GM12878 (cell line): Measurements from ENCODE around the gene ACACA. TPM values are rescaled to one million over a fixed set of nuclear protein-coding genes. Genes with fewer than 3 reads are reported as not detected.
"Not testable (repeated sequence)": the region's sequence is repeated elsewhere in the genome, so short reads cannot be mapped to it uniquely, and the experiment has no call there.

Experiments used
- ATAC-seq: fragments of 200-7000 bp; cut with Tn5 transposase; 3 replicates; pipeline ENCODE4 v1.9.1; 2020; ENCODE audit warnings: mild to moderate bottlenecking, moderate library complexity
- BruUV-seq: library from RNA; stranded (reverse); fragments of 400-500 nt; replicated peaks from 2 replicates; lab custom pipeline; 2021; lab: Mats Ljungman, UMichigan
- CTCF ChIA-PET: fragments of 300-600 bp; sonication (Branson Sonifier 250); formaldehyde crosslinking; extraction: SDS; loops from one replicate; lab custom pipeline; 2021; ENCODE audit warnings: inconsistent platforms; lab: Yijun Ruan, JAX
- POLR2A ChIA-PET: fragments of 350-600 bp; formaldehyde crosslinking; extraction: SDS; loops from one replicate; lab custom pipeline; 2021; ENCODE audit warnings: inconsistent platforms; lab: Charles Lee
- RAD21 ChIA-PET: fragments of 300-600 bp; sonication (Branson Sonifier 250); formaldehyde crosslinking; loops from one replicate; lab custom pipeline; 2023; ENCODE audit warnings: antibody characterized with exemption; ENCODE audit not compliant: unreplicated experiment; lab: Charles Lee
- SMC1A ChIA-PET: fragments of 300-600 bp; sonication (Branson Sonifier 250); formaldehyde crosslinking; loops from one replicate; lab custom pipeline; 2023; ENCODE audit not compliant: unreplicated experiment, uncharacterized antibody; lab: Charles Lee
- DNase-seq: peaks from one replicate; pipeline ENCODE4 v3.0.0-alpha.2; 2011; ENCODE audit warnings: low read depth, low spot score
- FAIRE-seq: peaks from 3 replicates; lab custom pipeline; 2011; peaks lifted over from hg19 to GRCh38; lab: Jason Lieb, UNC
- H2AFZ ChIP-seq: 2 replicates; pipeline ENCODE4 v1.6.0; 2011; ENCODE audit warnings: low read depth, low read length, control low read depth; ENCODE audit not compliant: control insufficient read depth
- H3K27ac ChIP-seq: 2 replicates; pipeline ENCODE4 v1.5.1; 2011; ENCODE audit warnings: control low read depth; ENCODE audit not compliant: control insufficient read depth, insufficient read depth
- H3K27me3 ChIP-seq, 2 experiments: replicated peaks in 1 of 2; 2 replicates each; pipeline versions ENCODE4 v1.6.0 to v1.6.1; 2011; ENCODE audit warnings: low read length in 1 of 2; ENCODE audit not compliant: control insufficient read depth in 2 of 2, insufficient read depth in 2 of 2
- H3K36me3 ChIP-seq, 2 experiments: 2 replicates each; pipeline ENCODE4 v1.5.1; 2011; ENCODE audit warnings: low read length in 1 of 2; ENCODE audit not compliant: control insufficient read depth in 2 of 2, insufficient read depth in 2 of 2
- H3K4me1 ChIP-seq: 2 replicates; pipeline ENCODE4 v1.6.1; 2011; ENCODE audit warnings: mild to moderate bottlenecking, low read length, moderate library complexity, mixed read lengths; ENCODE audit not compliant: control insufficient read depth, insufficient read depth
- H3K4me2 ChIP-seq: 2 replicates; pipeline ENCODE4 v1.6.0; 2011; ENCODE audit warnings: control low read depth; ENCODE audit not compliant: control insufficient read depth, insufficient read depth
- H3K4me3 ChIP-seq: fragments of 200-600 bp; sonication (generic); 2 replicates; pipeline ENCODE4 v1.5.1; 2016
- H3K79me2 ChIP-seq: 2 replicates; pipeline ENCODE4 v1.6.0; 2011; ENCODE audit warnings: low read length; ENCODE audit not compliant: control insufficient read depth, insufficient read depth
- H3K9ac ChIP-seq: 2 replicates; pipeline ENCODE4 v1.8.0; 2011; ENCODE audit warnings: low read length, control low read depth, mixed read lengths; ENCODE audit not compliant: control insufficient read depth, insufficient read depth
- H3K9me3 ChIP-seq: replicated peaks from 3 replicates; pipeline ENCODE4 v1.5.1; 2011; ENCODE audit warnings: mild to moderate bottlenecking, low read length; ENCODE audit not compliant: control insufficient read depth, insufficient read depth
- H4K20me1 ChIP-seq: 2 replicates; pipeline ENCODE4 v1.6.0; 2011; ENCODE audit not compliant: control insufficient read depth, insufficient read depth
- EP300 ChIP-seq, 2 experiments: fragments of 150-350 bp in 1 of 2; IDR thresholded peaks; 2 replicates each; pipeline ENCODE4 v1.6.1; 2011 to 2012; ENCODE audit warnings: low read depth in 2 of 2, low read length in 2 of 2, borderline replicate concordance in 1 of 2, improper control_type of control experiment in 1 of 2, inconsistent platforms in 1 of 2; ENCODE audit not compliant: control insufficient read depth in 1 of 2
- HDGF ChIP-seq: fragments of 450-650 bp; IDR thresholded peaks from 2 replicates; pipeline ENCODE4 v1.6.1; 2016; ENCODE audit warnings: antibody characterized with exemption
- IKZF1 ChIP-seq: fragments of 450-650 bp; conservative IDR thresholded peaks from 2 replicates; pipeline ENCODE4 v1.6.1; 2017; ENCODE audit warnings: antibody characterized with exemption, mild to moderate bottlenecking
- IKZF2 ChIP-seq, 2 experiments: fragments of 450-650 bp; IDR thresholded peaks; 2 replicates each; pipeline ENCODE4 v1.6.1; 2017; ENCODE audit warnings: mild to moderate bottlenecking in 2 of 2, moderate library complexity in 2 of 2
- JUNB ChIP-seq: IDR thresholded peaks from 2 replicates; pipeline ENCODE4 v1.6.1; 2016; ENCODE audit warnings: antibody characterized with exemption, mild to moderate bottlenecking
- MEF2B ChIP-seq: fragments of 450-650 bp; IDR thresholded peaks from 2 replicates; pipeline ENCODE4 v1.6.1; 2018; ENCODE audit warnings: mild to moderate bottlenecking, moderate library complexity; ENCODE audit not compliant: partially characterized antibody, poor library complexity, severe bottlenecking
- MTA2 ChIP-seq: fragments of 450-650 bp; IDR thresholded peaks from 2 replicates; pipeline ENCODE4 v1.6.1; 2016; ENCODE audit warnings: low read depth, mild to moderate bottlenecking, moderate library complexity
- NBN ChIP-seq: fragments of 450-650 bp; IDR thresholded peaks from 2 replicates; pipeline ENCODE4 v1.6.1; 2016
- NFIC ChIP-seq: IDR thresholded peaks from 2 replicates; pipeline ENCODE4 v1.6.1; 2012; ENCODE audit warnings: low read depth, mild to moderate bottlenecking, inconsistent platforms, low read length, moderate library complexity
- SPI1 ChIP-seq: IDR thresholded peaks from 2 replicates; pipeline ENCODE4 v1.6.1; 2011; ENCODE audit warnings: low read depth, mild to moderate bottlenecking, low read length, moderate library complexity, borderline replicate concordance; ENCODE audit not compliant: insufficient read depth
- ZNF217 ChIP-seq: fragments of 450-650 bp; IDR thresholded peaks from 2 replicates; pipeline ENCODE4 v1.6.1; 2017; ENCODE audit warnings: antibody characterized with exemption, mild to moderate bottlenecking
- ZNF384 ChIP-seq: IDR thresholded peaks from 2 replicates; pipeline ENCODE4 v1.6.1; 2012; ENCODE audit warnings: low read depth, mild to moderate bottlenecking, low read length, improper control_type of control experiment, borderline replicate concordance
- WGBS: methylation state at CpG from one replicate; pipeline ENCODE4 v1.1.6; 2016; ENCODE audit warnings: low lambda C conversion rate; ENCODE audit not compliant: insufficient replicate concordance, insufficient coverage; ENCODE audit errors: missing lambda C conversion rate; 5-methylcytosine and 5-hydroxymethylcytosine counted together
- in situ Hi-C: fragments of 300-500 bp; cut with MboI; formaldehyde crosslinking; loops from 9 replicates; pipeline ENCODE4 v1.14.3; 2018; ENCODE audit warnings: mixed read lengths
- intact Hi-C: fragments of 100-400 bp; cut with micrococcal nuclease; formaldehyde crosslinking; loops from one replicate; pipeline ENCODE4 v1.14.2; 2022; ENCODE audit not compliant: unreplicated experiment
- polyA plus RNA-seq, 11 experiments: library from polyadenylated mRNA; depleted of rRNA in 4 of 11; unstranded in 6 of 11; stranded (reverse) in 5 of 11; fragments of >200 nt; fragmentation: Nextera tagmentation in 4 of 11; fragmentation: Illumina TruSeq in 1 of 11; extraction: Ambion mirVana in 4 of 11; extraction: Trizol in 1 of 11; gene quantifications; 1 replicate in 1 of 11; 2 replicates in 10 of 11; pipeline versions ENCODE4 v1.2.1 to v1.2.3, GENCODE V29; 2011 to 2016; ENCODE audit warnings: inconsistent platforms in 2 of 11, missing spikeins in 2 of 11, low read depth in 1 of 11
- total RNA-seq, 4 experiments: library from RNA; depleted of rRNA in 3 of 4; stranded (reverse); fragments of >200 nt in 3 of 4; fragmentation: Illumina TruSeq in 1 of 4; extraction: Trizol in 1 of 4; gene quantifications; 2 replicates each; pipeline versions ENCODE4 v1.2.1 to v1.2.3, GENCODE V29; 2013 to 2021
- TF ChIP-seq, protein P1 (sequence below): fragments of 450-650 bp; IDR thresholded peaks from 2 replicates; pipeline ENCODE4 v1.6.1; 2017; ENCODE audit warnings: low read depth, mild to moderate bottlenecking, moderate library complexity
- TF ChIP-seq, protein P2 (sequence below): IDR thresholded peaks from 2 replicates; pipeline ENCODE4 v1.6.1; 2012; ENCODE audit warnings: low read length, inconsistent platforms
- TF ChIP-seq, protein P3 (sequence below): fragments of 450-650 bp; IDR thresholded peaks from 2 replicates; pipeline ENCODE4 v1.6.1; 2016; ENCODE audit warnings: mild to moderate bottlenecking

Gene ACACA
- total and polyA plus RNA-seq, 10 of the 15 experiments (the other 5 are each of a cell fraction or from before 2014, with no cell fraction given), result 12.9 to 74.2 (median 32.0) TPM

DNA sequence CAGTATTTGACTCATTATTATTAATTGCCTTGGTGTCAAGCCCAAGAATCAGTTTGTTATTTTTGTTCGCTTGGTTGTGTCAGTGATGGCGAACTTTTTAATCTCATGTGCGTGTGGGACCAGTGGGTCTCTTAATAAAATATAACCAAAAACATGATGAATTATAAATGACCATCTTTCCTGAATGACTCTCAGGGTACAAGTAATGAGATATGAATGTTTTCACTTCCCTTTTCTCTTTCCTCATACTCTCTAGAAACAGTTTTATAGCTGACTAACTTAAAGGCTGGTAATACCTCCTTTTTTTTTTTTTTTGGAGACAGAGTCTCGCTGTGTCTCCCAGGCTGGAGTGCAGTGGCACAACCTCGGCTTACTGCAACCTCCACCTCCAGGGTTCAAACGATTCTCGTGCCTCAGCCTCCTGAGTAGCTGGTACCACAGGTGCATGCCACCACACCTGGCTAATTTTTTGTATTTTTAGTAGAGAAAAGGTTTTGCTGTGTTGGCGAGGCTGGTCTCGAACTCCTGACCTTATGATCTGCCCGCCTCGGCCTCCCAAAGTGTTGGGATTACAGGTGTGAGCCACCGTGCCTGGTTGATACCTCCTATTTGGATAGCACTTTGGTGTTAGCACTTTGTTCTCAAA, 34.9 kb upstream of the ACACA start:
- H3K4me1 ChIP-seq, DNase-seq, BruUV-seq, H3K79me2 ChIP-seq, intact Hi-C loops, H3K27me3 ChIP-seq, H4K20me1 ChIP-seq, H3K4me2 ChIP-seq, FAIRE-seq, H3K27ac ChIP-seq, H2AFZ ChIP-seq, H3K9me3 ChIP-seq, H3K9ac ChIP-seq, H3K4me3 ChIP-seq, in situ Hi-C loops: not testable (repeated sequence)
- ChIA-PET RAD21 (interaction anchor here (0.7 to 1.3 kb wide), 7 partner anchors 11 to 68 kb away, joined by 3 to 5 read pairs (median 4); no protein-coding TSS in a partner anchor), SMC1A (interaction anchor here (0.7 to 2.5 kb wide), 7 partner anchors 8 to 390 kb away, joined by 3 to 18 read pairs (median 4); no protein-coding TSS in a partner anchor), CTCF (interaction anchor here (0.7 to 1.5 kb wide), 4 partner anchors 11 to 68 kb away, joined by 3 to 4 read pairs (median 4); no protein-coding TSS in a partner anchor), POLR2A (interaction anchor here (0.6 to 1.6 kb wide), 12 partner anchors 8 to 1758 kb away, joined by 3 to 11 read pairs (median 4); partner anchors contain the start of genes ACACA and TADA2A)
- peak; percentile 85 for ATAC-seq
- peaks cover 5 to 21% of the 10 kb centered on the region in 2 experiments for H3K36me3 ChIP-seq
- 36% methylated on average over 12 of the region's 12 CpGs for WGBS
- TF ChIP-seq ZNF217 (peak; percentile 80), MEF2B (peak; percentile 36), HDGF (peak; percentile 78; the same call in 1 of the 2 replicates), ZNF384 (peak; percentile 71), IKZF2 (IDR thresholded peaks at IDR 0.05) (peak; percentile 71 to 75; a peak in 3 of 4 replicates), NFIC (peak; percentile 24; the same call in 1 of the 2 replicates), IKZF1 (peak; percentile 53), JUNB (peak; percentile 59), EP300 (IDR thresholded peaks at IDR 0.05; ENCODE audit: borderline replicate concordance in 1 of 2, control insufficient read depth in 1 of 2, low read depth in 2 of 2, low read length in 2 of 2) (peak; percentile 61 to 71; a peak in 2 of 4 replicates), NBN (0 out of 2 replicates have a peak, but pooled peaks have one; percentile 47), SPI1 (peak; percentile 95), MTA2 (peak; percentile 96)
- TF ChIP-seq, protein P1, sequence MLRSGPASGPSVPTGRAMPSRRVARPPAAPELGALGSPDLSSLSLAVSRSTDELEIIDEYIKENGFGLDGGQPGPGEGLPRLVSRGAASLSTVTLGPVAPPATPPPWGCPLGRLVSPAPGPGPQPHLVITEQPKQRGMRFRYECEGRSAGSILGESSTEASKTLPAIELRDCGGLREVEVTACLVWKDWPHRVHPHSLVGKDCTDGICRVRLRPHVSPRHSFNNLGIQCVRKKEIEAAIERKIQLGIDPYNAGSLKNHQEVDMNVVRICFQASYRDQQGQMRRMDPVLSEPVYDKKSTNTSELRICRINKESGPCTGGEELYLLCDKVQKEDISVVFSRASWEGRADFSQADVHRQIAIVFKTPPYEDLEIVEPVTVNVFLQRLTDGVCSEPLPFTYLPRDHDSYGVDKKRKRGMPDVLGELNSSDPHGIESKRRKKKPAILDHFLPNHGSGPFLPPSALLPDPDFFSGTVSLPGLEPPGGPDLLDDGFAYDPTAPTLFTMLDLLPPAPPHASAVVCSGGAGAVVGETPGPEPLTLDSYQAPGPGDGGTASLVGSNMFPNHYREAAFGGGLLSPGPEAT, result peak; percentile 36; the same call in 1 of the 2 replicates
- TF ChIP-seq, protein P2, sequence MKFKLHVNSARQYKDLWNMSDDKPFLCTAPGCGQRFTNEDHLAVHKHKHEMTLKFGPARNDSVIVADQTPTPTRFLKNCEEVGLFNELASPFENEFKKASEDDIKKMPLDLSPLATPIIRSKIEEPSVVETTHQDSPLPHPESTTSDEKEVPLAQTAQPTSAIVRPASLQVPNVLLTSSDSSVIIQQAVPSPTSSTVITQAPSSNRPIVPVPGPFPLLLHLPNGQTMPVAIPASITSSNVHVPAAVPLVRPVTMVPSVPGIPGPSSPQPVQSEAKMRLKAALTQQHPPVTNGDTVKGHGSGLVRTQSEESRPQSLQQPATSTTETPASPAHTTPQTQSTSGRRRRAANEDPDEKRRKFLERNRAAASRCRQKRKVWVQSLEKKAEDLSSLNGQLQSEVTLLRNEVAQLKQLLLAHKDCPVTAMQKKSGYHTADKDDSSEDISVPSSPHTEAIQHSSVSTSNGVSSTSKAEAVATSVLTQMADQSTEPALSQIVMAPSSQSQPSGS, result peak; percentile 25; the same call in 1 of the 2 replicates
- TF ChIP-seq, protein P3, sequence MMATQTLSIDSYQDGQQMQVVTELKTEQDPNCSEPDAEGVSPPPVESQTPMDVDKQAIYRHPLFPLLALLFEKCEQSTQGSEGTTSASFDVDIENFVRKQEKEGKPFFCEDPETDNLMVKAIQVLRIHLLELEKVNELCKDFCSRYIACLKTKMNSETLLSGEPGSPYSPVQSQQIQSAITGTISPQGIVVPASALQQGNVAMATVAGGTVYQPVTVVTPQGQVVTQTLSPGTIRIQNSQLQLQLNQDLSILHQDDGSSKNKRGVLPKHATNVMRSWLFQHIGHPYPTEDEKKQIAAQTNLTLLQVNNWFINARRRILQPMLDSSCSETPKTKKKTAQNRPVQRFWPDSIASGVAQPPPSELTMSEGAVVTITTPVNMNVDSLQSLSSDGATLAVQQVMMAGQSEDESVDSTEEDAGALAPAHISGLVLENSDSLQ, result peak; percentile 18; the same call in 1 of the 2 replicates
